HG03060 (cell line): ENCODE data around the gene PTDSS2.
"Not testable (repeated sequence)": the region's sequence is repeated elsewhere in the genome, so short reads cannot be mapped to it uniquely, and the experiment has no call there.

Experiments
- ATAC-seq: cut with Tn5 transposase; IDR thresholded peaks from one replicate; pipeline ENCODE4 v1.9.1; 2021; ENCODE audit warnings: low read depth, moderate number of reproducible peaks; ENCODE audit not compliant: unreplicated experiment

The PTDSS2 gene

DNA sequence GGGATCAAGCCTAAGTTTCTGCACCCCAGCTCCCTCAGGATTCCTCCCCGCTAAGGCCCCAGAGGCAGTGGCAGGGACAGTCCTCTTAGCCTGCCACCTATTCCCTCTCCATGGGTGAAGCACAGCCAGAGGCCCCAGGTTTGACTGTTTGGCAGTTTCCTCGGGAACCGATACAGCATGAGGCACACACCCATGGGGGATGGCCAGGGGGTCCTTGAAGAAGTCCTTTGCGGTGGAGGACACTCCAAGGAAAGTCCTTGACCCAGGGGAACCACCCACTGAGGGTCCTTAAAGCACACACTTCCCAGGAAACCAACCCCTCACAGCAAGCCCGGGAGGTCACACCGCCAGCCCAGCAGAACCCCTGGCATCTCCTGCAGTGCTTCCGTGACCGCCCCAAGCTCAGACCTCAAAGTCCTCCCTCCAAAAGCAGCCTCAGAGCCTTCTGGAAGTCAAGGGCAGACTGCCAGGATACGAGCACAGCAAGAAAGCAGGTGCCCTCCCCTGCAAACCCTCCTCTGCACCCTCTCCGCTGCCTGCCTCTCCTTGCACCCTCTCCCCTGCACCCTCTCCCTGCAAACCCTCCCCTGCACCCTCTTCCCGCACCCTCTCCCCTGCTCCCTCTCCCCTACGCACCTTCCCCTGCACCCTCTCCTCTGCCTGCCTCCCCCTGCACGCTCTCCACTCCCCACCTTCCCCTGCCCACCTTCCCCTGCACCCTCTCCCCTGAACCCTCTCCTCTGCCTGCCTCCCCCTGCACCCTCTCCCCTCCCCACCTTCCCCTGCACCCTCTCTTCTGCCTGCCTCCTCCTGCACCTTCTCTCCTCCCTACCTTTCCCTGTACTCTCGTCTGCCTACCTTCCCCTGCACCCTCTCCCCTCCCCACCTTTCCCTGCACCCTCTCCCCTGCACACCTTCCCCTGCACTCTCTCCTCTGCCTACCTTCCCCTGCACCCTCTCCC is 36.7 kb upstream of the PTDSS2 start:
- ATAC-seq, result no peak

GRCh38 chr11:414318-414857 is 35.7 kb upstream of the PTDSS2 start:
- ATAC-seq, result no peak

DNA sequence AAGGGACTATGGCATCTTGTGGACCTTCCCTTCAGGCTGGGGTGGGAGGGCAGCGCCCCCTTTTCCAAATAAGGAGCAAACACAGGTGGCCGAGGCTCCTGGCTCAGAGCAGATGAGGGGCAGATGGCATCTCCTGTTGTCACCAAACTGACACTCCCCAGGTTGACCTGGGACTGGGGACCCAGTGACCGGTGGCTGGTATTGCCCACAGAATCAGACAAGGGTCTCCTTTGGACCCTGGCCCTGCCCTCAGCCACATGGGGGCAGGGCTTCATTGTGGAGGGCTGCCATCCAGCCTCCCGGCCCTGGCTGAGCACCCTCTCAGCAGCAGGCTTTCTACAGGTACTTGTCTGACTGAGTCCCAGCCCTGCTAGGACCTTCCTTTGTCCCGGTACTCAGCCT is 34.4 kb upstream of the PTDSS2 start:
- no peak for ATAC-seq

DNA sequence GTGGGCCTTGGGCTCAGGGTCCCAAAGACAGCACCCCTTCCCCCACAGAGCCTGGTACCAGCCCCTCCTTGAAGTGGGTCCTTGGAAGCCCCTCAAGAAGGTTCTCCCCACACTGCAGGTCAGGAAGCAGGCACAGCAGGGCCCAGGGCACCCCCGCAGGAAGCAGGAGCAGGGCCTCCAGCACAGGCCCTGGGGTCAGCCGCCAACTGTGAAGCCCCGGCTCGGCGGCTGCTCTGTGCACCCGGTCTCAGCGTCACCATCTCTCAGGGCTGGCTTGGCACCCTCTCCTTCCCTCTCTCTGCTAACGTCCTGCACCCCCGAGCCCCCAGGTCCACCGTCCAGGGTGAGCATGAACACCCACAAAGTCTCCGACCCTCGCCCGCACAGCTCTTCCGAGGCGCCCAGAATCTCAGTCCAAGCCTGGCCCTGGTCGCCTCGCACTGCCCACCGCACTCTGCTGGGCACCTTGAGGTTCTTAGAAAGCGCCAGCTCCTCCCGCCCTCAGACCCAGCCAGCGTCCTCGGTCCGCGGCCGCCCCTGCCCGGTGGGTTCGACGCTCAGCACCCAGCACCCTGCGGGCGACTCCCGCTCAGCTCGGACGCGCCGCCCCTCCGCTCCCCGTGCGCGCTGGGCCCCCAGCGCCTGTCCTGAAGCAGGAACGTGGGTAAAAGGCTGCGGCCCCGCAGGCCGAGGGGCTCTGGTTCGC is 33.9 kb upstream of the PTDSS2 start:
- no peak for ATAC-seq

GRCh38 chr11:416757-417621 is 33.1 kb upstream of the PTDSS2 start:
- no peak for ATAC-seq

DNA sequence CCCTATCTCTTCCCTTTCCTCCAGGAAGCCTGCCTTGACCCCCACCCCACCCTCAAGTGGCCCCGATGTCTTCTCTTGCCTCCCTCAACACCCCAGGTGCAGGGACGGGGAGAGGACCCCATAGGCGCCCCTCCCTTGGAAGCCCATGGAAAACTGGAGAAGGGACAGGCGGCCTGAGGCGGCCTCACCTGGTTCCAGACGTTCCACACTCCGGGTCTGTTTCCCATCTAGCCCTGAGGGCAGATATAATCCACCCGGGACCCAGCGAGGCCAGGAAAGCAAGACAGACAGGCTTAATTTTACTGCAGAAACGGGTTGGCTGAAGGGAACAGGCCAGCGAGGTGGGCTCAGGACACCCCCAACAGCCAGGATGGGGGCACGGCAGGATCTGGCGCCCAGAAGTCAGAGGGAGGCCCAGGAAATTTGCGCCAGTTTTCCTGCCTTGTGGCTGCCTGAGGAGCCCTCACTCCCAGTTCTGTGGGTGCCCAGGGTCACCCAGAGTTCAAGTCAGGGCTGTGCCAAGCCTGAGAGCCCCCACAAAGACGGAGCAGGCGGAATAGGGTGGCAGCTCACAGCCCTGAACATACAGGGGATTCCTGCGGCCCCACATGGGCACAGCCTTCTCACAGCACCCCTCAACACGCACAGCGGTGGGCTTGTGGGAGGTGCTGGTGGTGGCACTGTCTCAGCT is 32.3 kb upstream of the PTDSS2 start:
- ATAC-seq, result no peak

DNA sequence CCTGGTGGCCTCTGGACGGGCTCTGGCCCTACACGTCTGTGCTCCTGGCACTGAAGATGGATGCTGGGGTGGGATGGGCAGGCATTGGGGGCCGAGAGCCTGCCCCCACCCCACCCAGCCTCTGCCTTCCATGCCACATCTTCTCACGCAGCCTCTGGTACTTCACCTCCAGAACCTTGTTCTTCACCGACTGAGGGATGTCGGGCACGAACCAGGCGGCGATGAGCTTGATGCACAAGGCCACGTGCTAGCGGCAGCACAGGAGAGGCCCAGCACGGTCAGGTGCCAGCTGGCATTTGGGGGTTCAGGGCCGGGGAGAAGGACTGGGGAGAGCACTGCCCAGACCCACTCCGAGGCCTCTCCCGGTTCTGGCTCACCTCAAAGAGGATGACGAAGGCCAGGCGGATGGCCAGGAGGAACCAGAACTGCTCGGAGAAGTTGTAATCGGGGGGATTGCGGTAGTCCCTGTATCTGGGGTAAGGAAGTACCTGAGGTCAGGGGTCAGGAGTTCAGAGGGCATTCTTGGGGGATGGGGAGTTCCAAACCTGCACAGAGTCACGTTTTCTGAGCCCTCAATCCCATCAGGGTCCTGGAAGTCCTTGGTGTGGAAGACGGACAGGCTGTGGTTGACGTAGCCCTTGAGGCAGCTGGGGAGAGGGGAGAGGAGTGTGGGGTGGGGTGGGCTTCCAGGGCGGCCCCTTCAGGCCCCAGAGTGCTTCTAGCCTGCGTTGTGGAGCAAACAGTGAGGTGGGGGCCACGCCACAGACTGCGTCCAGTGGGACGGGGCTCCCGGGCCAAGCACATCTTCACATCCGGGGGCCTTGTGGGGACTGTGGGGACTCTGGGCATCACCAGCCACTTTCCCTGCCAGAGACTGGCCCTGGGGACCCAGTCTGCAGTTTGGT is 31.5 kb upstream of the PTDSS2 start:
- ATAC-seq, result no peak

DNA sequence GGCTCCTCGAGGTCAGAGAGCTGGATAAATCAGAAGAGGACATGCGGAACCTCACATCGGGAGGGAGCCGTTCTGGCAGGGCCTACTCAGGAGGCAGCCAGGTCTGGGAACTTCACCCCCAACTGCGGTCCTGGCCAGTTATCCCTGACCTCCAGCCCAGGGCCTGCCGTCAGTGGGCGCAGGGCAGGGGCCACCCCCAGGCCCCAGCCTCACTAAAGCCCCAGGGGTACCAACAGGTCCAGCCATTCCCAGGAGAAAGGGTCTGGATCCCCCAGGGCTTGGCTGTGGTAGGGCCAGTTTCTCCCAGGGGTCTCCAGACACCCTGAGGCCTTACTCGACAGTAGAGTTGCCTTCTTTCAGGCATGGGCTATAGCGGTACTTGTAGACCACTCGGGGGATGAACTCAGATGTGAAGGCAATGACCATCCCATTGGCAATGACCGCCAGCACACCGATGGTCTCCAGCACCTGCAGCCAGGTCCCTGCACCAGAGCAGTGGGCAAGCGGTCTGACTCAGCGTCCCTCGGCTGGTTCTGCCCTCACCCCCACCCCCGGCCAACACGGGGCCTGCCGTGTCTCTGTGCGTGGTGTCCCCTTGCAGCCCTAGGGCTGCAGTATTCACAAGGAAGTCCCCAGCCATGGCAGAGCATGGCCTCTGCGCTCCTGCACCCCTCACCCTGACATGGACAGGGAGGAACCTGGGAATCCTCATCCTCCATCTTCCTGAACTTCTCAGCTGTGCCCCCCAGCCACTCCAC is 30.7 kb upstream of the PTDSS2 start:
- no peak for ATAC-seq

DNA sequence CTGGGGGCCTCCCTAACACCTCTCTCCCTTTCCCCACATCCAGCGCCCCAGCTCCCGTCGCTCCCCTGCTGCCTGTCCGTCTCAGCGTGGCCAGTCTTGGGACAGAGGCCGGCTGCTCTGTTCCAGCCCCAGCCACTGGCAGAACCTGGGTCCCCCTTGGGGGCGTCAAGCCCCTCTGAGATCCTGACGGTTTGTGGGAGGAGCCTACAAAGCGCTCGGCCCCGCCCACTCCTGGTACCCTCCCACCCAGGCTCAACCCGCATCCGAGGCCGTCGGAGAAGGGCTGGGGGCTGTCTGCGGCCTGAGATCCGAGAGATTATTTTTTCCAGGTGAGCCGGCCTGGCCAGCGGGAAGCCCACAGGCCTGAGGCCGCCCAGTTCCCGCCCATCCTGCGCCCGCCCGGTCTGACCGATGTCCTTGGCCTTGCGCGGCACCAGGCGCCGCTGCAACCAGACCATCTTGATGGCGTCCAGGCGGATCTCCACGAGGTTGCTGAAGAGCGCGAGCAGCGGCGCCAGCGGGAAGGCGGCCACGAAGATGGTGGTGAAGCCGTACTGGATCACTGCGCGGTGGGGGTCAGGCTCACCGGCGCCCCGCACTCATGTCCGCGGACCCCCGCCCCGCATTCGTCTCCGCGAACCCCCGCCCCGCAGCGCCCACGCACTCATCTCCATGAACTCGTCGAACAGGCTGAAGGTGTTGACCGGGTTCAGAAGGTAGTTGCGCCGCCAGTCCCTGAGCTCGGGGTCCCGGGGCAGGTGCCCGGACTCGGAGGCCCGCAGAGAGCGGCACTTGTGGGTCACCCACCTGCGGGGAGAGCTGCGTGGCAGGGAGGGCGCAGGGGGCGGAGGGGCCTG is 29.8 kb upstream of the PTDSS2 start:
- no peak for ATAC-seq

- ATAC-seq, result no peak
Measured at GRCh38 chr11:420911-421321, 29.2 kb upstream of the PTDSS2 start.

GRCh38 chr11:422249-422656 is 27.8 kb upstream of the PTDSS2 start:
- ATAC-seq, result no peak

GRCh38 chr11:424232-424631 is 25.8 kb upstream of the PTDSS2 start:
- no peak for ATAC-seq

DNA sequence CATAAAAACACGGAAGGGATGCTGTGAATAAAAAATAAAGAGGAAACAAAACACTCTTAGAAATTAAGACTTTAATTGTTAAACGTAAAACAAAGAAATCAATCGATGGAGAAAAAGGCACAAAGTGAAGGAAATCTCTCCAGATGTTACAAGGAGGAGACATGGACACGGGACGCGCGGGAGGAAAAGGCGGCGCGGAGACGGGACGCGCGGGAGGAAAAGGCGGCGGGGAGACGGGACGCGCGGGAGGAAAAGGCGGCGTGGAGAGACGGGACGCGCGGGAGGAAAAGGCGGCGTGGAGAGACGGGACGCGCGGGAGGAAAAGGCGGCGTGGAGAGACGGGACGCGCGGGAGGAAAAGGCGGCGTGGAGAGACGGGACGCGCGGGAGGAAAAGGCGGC is 25.3 kb upstream of the PTDSS2 start:
- ATAC-seq, result not testable (repeated sequence)

GRCh38 chr11:425301-425700 is 24.8 kb upstream of the PTDSS2 start:
- ATAC-seq, result no peak

GRCh38 chr11:426851-427250 is 23.2 kb upstream of the PTDSS2 start:
- no peak for ATAC-seq

DNA sequence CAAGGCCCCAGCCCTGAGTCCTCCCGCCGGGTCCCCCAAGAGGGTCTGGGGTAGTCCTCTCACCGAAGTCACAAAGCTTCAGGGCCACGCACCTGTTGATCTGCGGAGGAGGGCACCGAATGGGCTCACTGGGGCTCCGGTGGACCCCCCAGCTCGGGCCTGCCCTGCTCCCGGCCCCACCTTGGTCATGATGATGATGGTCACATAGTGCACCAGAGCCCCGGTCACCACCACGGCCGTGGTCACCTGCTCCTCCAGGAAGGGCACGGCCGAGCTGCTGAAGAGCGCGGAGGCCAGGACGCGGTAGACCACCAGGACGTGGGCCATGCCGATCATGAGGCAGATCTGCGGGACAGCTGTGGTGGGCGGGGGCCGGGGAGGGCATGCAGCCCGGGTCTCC is 21.8 kb upstream of the PTDSS2 start:
- no peak for ATAC-seq

DNA sequence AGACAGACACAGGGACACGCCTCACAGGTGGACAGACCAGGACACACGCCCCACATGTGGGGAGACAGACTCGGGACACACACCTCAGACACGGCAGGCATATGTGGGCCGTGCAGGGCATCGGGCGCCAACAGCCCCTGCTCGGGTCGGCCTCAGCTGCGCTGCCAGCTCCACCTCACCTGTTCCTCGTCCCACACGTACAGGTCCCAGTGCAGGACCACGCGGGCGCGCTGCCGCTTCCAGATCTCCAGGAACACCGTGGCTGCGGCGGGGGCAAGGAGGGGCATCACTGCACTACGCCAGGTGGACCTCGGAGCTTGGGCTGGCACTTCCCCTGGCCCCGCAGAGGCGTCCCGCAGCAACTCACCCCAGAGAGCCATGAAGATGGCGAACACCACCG is 20.7 kb upstream of the PTDSS2 start:
- no peak for ATAC-seq
